ELR (cell line): ENCODE data around the gene ATM.
"Not testable (repeated sequence)": the region's sequence is repeated elsewhere in the genome, so short reads cannot be mapped to it uniquely, and the experiment has no call there.

Experiments used
- DNase-seq: peaks from one replicate; pipeline ENCODE4 v3.0.0-alpha.2; 2015; ENCODE audit warnings: low read depth

The ATM gene

GRCh38 chr11:108286956-108287355 lies 64.1 kb downstream of the ATM start:
- no peak for DNase-seq

- DNase-seq: not testable (repeated sequence)
Observed at GRCh38 chr11:108289066-108289465, 66.2 kb downstream of the ATM start.

GRCh38 chr11:108289699-108290098 lies 66.8 kb downstream of the ATM start:
- no peak for DNase-seq

GRCh38 chr11:108293229-108293628 lies 70.4 kb downstream of the ATM start:
- DNase-seq: no peak

- peak; percentile 42 for DNase-seq
Observed at GRCh38 chr11:108302121-108302785, 79.4 kb downstream of the ATM start.

- DNase-seq: no peak
Observed at GRCh38 chr11:108307751-108308150, 84.9 kb downstream of the ATM start.

GRCh38 chr11:108313444-108313843 lies 90.6 kb downstream of the ATM start:
- DNase-seq: no peak

GRCh38 chr11:108316061-108316460 lies 93.2 kb downstream of the ATM start:
- no peak for DNase-seq

GRCh38 chr11:108319541-108320145 lies 96.8 kb downstream of the ATM start:
- peak; percentile 46 for DNase-seq

GRCh38 chr11:108322666-108323065 lies 99.8 kb downstream of the ATM start:
- DNase-seq: no peak

- DNase-seq: peak; percentile 38
Observed at GRCh38 chr11:108324587-108324986, 101.7 kb downstream of the ATM start.

GRCh38 chr11:108333403-108333899 lies 110.6 kb downstream of the ATM start:
- DNase-seq: no peak

GRCh38 chr11:108338750-108339149 lies 115.9 kb downstream of the ATM start:
- DNase-seq: no peak

- peak; percentile 23 for DNase-seq
Observed at GRCh38 chr11:108340973-108341372, 118.1 kb downstream of the ATM start.

GRCh38 chr11:108341654-108342053 lies 118.8 kb downstream of the ATM start:
- DNase-seq: no peak

GRCh38 chr11:108343714-108344113 lies 120.8 kb downstream of the ATM start:
- DNase-seq: no peak

- no peak for DNase-seq
Observed at GRCh38 chr11:108345767-108346166, 122.9 kb downstream of the ATM start.

- no peak for DNase-seq
Observed at GRCh38 chr11:108346451-108346850, 123.6 kb downstream of the ATM start.

GRCh38 chr11:108351468-108351867 lies 128.6 kb downstream of the ATM start:
- no peak for DNase-seq

GRCh38 chr11:108364159-108364558 lies 141.3 kb downstream of the ATM start:
- peak; percentile 68 for DNase-seq

- DNase-seq: no peak
Observed at GRCh38 chr11:108368134-108368533, 145.3 kb downstream of the ATM start.

GRCh38 chr11:108369064-108369463 lies 146.2 kb downstream of the ATM start:
- no peak for DNase-seq

- no peak for DNase-seq
Observed at GRCh38 chr11:108370315-108370714, 147.4 kb downstream of the ATM start.

GRCh38 chr11:108370990-108371389 lies 148.1 kb downstream of the ATM start:
- peak; percentile 21 for DNase-seq
